Nephron (organoid): ENCODE data around the gene GLT1D1.

Experiments
- H3K27ac Mint-ChIP-seq, 3 experiments: 2 replicates each; pipeline ENCODE4 v1.8.0; 2020; ENCODE audit warnings: mixed read lengths in 3 of 3, mild to moderate bottlenecking in 2 of 3, moderate library complexity in 1 of 3
- H3K27me3 Mint-ChIP-seq: 2 replicates; pipeline ENCODE4 v1.8.0; 2021; ENCODE audit warnings: low read depth, mild to moderate bottlenecking, moderate library complexity, mixed read lengths
- H3K36me3 Mint-ChIP-seq: 2 replicates; pipeline ENCODE4 v1.8.0; 2020; ENCODE audit warnings: low read depth, mixed read lengths
- H3K4me1 Mint-ChIP-seq: 2 replicates; pipeline ENCODE4 v1.8.0; 2020; ENCODE audit warnings: mixed read lengths
- H3K4me3 Mint-ChIP-seq, 3 experiments: 2 replicates each; pipeline ENCODE4 v1.8.0; 2020; ENCODE audit warnings: mild to moderate bottlenecking in 3 of 3, mixed read lengths in 3 of 3, moderate library complexity in 2 of 3
- H3K9me3 Mint-ChIP-seq: 2 replicates; pipeline ENCODE4 v1.8.0; 2020; ENCODE audit warnings: mixed read lengths
- CTCF ChIP-seq, 3 experiments: fragments of 200-600 bp; sonication (generic); IDR thresholded peaks; one replicate each; pipeline ENCODE4 v1.5.0; 2021; ENCODE audit warnings: antibody characterized with exemption in 3 of 3; ENCODE audit not compliant: unreplicated experiment in 3 of 3

The GLT1D1 gene

GRCh38 chr12:128940090-128940888 is 87.0 kb downstream of the GLT1D1 start:
- TF ChIP-seq CTCF (IDR thresholded peaks at IDR 0.05; ENCODE audit: unreplicated experiment in 3 of 3) = no peak
- H3K9me3 Mint-ChIP-seq = no peaks in the 10 kb centered on the region

GRCh38 chr12:128940974-128941373 is 87.7 kb downstream of the GLT1D1 start:
- no peak overlapping the region for H3K27ac Mint-ChIP-seq
- peaks cover 4% of the 10 kb centered on the region for H3K4me1 Mint-ChIP-seq
- H3K4me3 Mint-ChIP-seq = no peak overlapping the region
- no peak for TF ChIP-seq CTCF (IDR thresholded peaks at IDR 0.05; ENCODE audit: unreplicated experiment in 3 of 3)
- no peaks in the 10 kb centered on the region for H3K36me3 Mint-ChIP-seq
- no peaks in the 10 kb centered on the region for H3K9me3 Mint-ChIP-seq
- H3K27me3 Mint-ChIP-seq = no peaks in the 10 kb centered on the region

More at GRCh38 chr12:128940090-128940888, 87.0 kb downstream of the GLT1D1 start:
- Mint-ChIP-seq H3K27ac (no peak overlapping the region), H3K4me3 (no peak overlapping the region), H3K27me3 (no peaks in the 10 kb centered on the region), H3K36me3 (no peaks in the 10 kb centered on the region), H3K4me1 (peaks cover 4% of the 10 kb centered on the region)

- no peak overlapping the region for H3K27ac Mint-ChIP-seq
- TF ChIP-seq CTCF (IDR thresholded peaks at IDR 0.05; ENCODE audit: unreplicated experiment in 3 of 3) = no peak
- H3K4me1 Mint-ChIP-seq = peaks cover 15% of the 10 kb centered on the region
- H3K36me3 Mint-ChIP-seq = no peaks in the 10 kb centered on the region
- H3K9me3 Mint-ChIP-seq = no peaks in the 10 kb centered on the region
- no peaks in the 10 kb centered on the region for H3K27me3 Mint-ChIP-seq
- no peak overlapping the region for H3K4me3 Mint-ChIP-seq
These were observed 89.7 kb downstream of the GLT1D1 start for GRCh38 chr12:128942960-128943477.

- no peak for TF ChIP-seq CTCF (IDR thresholded peaks at IDR 0.05; ENCODE audit: unreplicated experiment in 3 of 3)
- Mint-ChIP-seq H3K4me1 (peaks cover 15% of the 10 kb centered on the region), H3K4me3 (no peak overlapping the region), H3K27ac (no peak overlapping the region), H3K27me3 (peaks cover 3% of the 10 kb centered on the region), H3K9me3 (no peaks in the 10 kb centered on the region), H3K36me3 (no peaks in the 10 kb centered on the region)
These were observed 91.7 kb downstream of the GLT1D1 start for GRCh38 chr12:128944956-128945355.

GRCh38 chr12:128947209-128947608 is 93.9 kb downstream of the GLT1D1 start:
- Mint-ChIP-seq H3K9me3 (no peaks in the 10 kb centered on the region), H3K27me3 (peaks cover 3% of the 10 kb centered on the region), H3K27ac (no peak overlapping the region), H3K36me3 (no peaks in the 10 kb centered on the region), H3K4me3 (no peak overlapping the region), H3K4me1 (peaks cover 11% of the 10 kb centered on the region)
- no peak for TF ChIP-seq CTCF (IDR thresholded peaks at IDR 0.05; ENCODE audit: unreplicated experiment in 3 of 3)

- no peaks in the 10 kb centered on the region for H3K9me3 Mint-ChIP-seq
- no peak for TF ChIP-seq CTCF (IDR thresholded peaks at IDR 0.05; ENCODE audit: unreplicated experiment in 3 of 3)
- H3K36me3 Mint-ChIP-seq = no peaks in the 10 kb centered on the region
- H3K27ac Mint-ChIP-seq = no peak overlapping the region
- no peak overlapping the region for H3K4me3 Mint-ChIP-seq
- H3K27me3 Mint-ChIP-seq = peaks cover 3% of the 10 kb centered on the region
- H3K4me1 Mint-ChIP-seq = peaks cover 11% of the 10 kb centered on the region
These were observed 95.8 kb downstream of the GLT1D1 start for GRCh38 chr12:128949086-128949485.
